DOHH2 (cell line): Measurements from ENCODE around the gene GSAP.
"Not testable (repeated sequence)": the region's sequence is repeated elsewhere in the genome, so short reads cannot be mapped to it uniquely, and the experiment has no call there.

Source experiments
- H3F3A ChIP-seq: fragments of 200-600 bp; sonication (generic), shearing (Covaris generic); 2 replicates; pipeline ENCODE4 v1.6.0; 2016; ENCODE audit warnings: antibody characterized with exemption, mild to moderate bottlenecking; ENCODE audit not compliant: control insufficient read depth, insufficient read depth
- H3K27ac ChIP-seq: fragments of 200-600 bp; sonication (generic); 2 replicates; pipeline ENCODE4 v1.5.1; 2014; ENCODE audit warnings: low read depth, mild to moderate bottlenecking, low read length, moderate library complexity
- H3K27me3 ChIP-seq: fragments of 200-600 bp; sonication (generic); 2 replicates; pipeline ENCODE4 v1.6.1; 2014; ENCODE audit warnings: mild to moderate bottlenecking, low read length, mixed read lengths; ENCODE audit not compliant: control insufficient read depth
- H3K36me3 ChIP-seq: fragments of 200-600 bp; sonication (generic); 2 replicates; pipeline ENCODE4 v1.6.1; 2014; ENCODE audit warnings: mild to moderate bottlenecking, low read length, moderate library complexity, mixed read lengths; ENCODE audit not compliant: control insufficient read depth
- H3K4me1 ChIP-seq: fragments of 200-600 bp; sonication (generic); 2 replicates; pipeline ENCODE4 v1.6.1; 2014; ENCODE audit warnings: mild to moderate bottlenecking, low read length, mixed read lengths; ENCODE audit not compliant: control insufficient read depth
- H3K4me2 ChIP-seq: fragments of 200-600 bp; sonication (generic); 2 replicates; pipeline ENCODE4 v1.6.0; 2014; ENCODE audit warnings: mild to moderate bottlenecking, low read length, moderate library complexity
- H3K4me3 ChIP-seq: fragments of 200-600 bp; sonication (generic); 2 replicates; pipeline ENCODE4 v1.5.1; 2014; ENCODE audit warnings: mild to moderate bottlenecking, low read length, mixed read lengths
- H3K79me2 ChIP-seq: fragments of 200-600 bp; sonication (generic); 2 replicates; pipeline ENCODE4 v1.6.1; 2014; ENCODE audit warnings: mild to moderate bottlenecking, low read length, mixed read lengths; ENCODE audit not compliant: control insufficient read depth
- H3K9me2 ChIP-seq: fragments of 200-600 bp; sonication (generic); replicated peaks from 2 replicates; pipeline ENCODE4 v1.6.1; 2014; ENCODE audit warnings: mild to moderate bottlenecking, low read length, mixed read lengths; ENCODE audit not compliant: control insufficient read depth
- H3K9me3 ChIP-seq: fragments of 200-600 bp; sonication (generic); 2 replicates; pipeline ENCODE4 v1.6.1; 2014; ENCODE audit warnings: antibody characterized with exemption, low read length, mixed read lengths; ENCODE audit not compliant: control insufficient read depth, insufficient read depth
- H4K20me1 ChIP-seq: fragments of 200-600 bp; sonication (generic); 2 replicates; pipeline ENCODE4 v1.6.0; 2014; ENCODE audit warnings: low read depth, mild to moderate bottlenecking, antibody characterized with exemption, low read length, moderate library complexity; ENCODE audit not compliant: control insufficient read depth, insufficient read depth
- EZH2phosphoT487 ChIP-seq: fragments of 200-600 bp; sonication (generic); IDR thresholded peaks from 2 replicates; pipeline ENCODE4 v1.6.1; 2017; ENCODE audit warnings: borderline replicate concordance, mild to moderate bottlenecking, antibody characterized with exemption, low read length, moderate library complexity, mixed read lengths
- TF ChIP-seq, protein P1 (sequence below): fragments of 200-600 bp; sonication (generic); IDR thresholded peaks from one replicate; pipeline ENCODE4 v1.5.1; 2014; ENCODE audit warnings: antibody characterized with exemption, mild to moderate bottlenecking, low read depth, low read length; ENCODE audit not compliant: poor library complexity, severe bottlenecking

GSAP gene

DNA sequence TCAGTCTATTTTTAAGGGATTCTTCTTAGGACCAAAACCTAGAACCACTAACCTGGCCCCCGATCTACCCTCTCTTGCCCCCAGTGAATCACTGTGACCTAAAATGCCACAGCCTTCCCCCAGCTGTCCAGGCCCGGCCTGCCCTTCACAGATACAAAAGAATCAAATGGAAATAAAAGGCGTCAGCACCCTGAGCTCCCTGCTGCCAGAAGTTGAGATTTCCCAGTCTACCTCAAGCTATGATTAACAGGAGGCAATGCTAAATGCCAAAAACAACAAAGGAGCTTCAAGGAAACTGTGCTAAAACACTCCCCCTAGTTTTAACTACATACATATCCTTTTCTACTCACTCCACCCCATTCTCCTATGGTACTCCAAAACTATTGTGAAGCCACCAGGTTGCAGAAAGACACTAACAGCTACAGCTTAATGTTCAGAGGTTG, 67.8 kb downstream of the GSAP start:
- no peaks in the 10 kb centered on the region for H3K9me2 ChIP-seq
- H3K36me3 ChIP-seq: no peaks in the 10 kb centered on the region
- peaks cover 9% of the 10 kb centered on the region for H3K4me1 ChIP-seq
- H3K79me2 ChIP-seq: no peaks in the 10 kb centered on the region
- no peak for TF ChIP-seq EZH2phosphoT487
- TF ChIP-seq, protein P1, sequence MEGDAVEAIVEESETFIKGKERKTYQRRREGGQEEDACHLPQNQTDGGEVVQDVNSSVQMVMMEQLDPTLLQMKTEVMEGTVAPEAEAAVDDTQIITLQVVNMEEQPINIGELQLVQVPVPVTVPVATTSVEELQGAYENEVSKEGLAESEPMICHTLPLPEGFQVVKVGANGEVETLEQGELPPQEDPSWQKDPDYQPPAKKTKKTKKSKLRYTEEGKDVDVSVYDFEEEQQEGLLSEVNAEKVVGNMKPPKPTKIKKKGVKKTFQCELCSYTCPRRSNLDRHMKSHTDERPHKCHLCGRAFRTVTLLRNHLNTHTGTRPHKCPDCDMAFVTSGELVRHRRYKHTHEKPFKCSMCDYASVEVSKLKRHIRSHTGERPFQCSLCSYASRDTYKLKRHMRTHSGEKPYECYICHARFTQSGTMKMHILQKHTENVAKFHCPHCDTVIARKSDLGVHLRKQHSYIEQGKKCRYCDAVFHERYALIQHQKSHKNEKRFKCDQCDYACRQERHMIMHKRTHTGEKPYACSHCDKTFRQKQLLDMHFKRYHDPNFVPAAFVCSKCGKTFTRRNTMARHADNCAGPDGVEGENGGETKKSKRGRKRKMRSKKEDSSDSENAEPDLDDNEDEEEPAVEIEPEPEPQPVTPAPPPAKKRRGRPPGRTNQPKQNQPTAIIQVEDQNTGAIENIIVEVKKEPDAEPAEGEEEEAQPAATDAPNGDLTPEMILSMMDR: no peak
- H3K4me3 ChIP-seq: no peak overlapping the region
- H3K27me3 ChIP-seq: no peaks in the 10 kb centered on the region
- no peak overlapping the region for H3K27ac ChIP-seq
- no peaks in the 10 kb centered on the region for H4K20me1 ChIP-seq
- no peak overlapping the region for H3K4me2 ChIP-seq
- H3F3A ChIP-seq: no peaks in the 10 kb centered on the region
- H3K9me3 ChIP-seq: no peaks in the 10 kb centered on the region

DNA sequence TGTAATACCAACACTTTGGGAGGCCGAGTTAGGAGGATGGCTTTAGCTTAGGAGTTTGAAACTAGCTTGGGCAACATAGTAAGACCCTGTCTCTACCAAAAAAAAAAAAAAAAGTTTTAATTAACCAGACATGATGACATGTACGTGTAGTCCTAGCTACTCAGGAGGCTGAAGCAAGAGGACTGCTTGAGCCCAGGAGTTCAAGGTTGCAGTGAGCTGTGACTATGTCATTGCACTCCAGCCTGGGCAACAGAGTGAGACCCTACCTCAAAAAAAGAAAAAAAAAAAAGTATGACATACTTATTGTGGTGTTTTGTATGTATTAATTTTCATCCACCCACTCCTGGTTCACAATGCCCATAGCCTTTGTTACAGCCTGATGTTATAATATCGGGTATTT, 69.7 kb downstream of the GSAP start:
- Histone ChIP-seq H3K27me3 (no peaks in the 10 kb centered on the region), H3K27ac (no peak overlapping the region), H3K36me3 (no peaks in the 10 kb centered on the region), H3F3A (no peaks in the 10 kb centered on the region), H4K20me1 (no peaks in the 10 kb centered on the region), H3K4me1 (peaks cover 4% of the 10 kb centered on the region), H3K4me3 (no peak overlapping the region), H3K79me2 (no peaks in the 10 kb centered on the region), H3K4me2 (no peak overlapping the region), H3K9me2 (no peaks in the 10 kb centered on the region), H3K9me3 (no peaks in the 10 kb centered on the region)
- TF ChIP-seq EZH2phosphoT487: no peak
- TF ChIP-seq, protein P1: no peak

DNA sequence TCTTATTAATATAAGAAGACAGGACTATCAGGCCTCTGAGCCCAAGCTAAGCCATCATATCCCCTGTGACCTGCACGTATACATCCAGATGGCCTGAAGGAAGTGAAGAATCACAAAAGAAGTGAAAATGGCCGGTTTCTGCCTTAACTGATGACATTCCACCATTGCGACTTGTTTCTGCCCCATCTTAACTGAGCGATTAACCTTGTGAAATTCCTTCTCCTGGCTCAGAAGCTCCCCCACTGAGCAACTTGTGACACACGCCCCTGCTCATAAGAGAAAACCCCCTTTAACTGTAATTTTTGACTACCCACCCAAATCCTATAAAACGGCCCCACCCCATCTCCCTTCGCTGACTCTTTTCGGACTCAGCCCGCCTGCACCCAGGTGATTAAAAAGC, 70.7 kb downstream of the GSAP start:
- H3K79me2 ChIP-seq, H4K20me1 ChIP-seq, H3K4me1 ChIP-seq, H3F3A ChIP-seq, H3K9me3 ChIP-seq, H3K4me3 ChIP-seq, H3K9me2 ChIP-seq, H3K4me2 ChIP-seq, H3K27ac ChIP-seq, H3K27me3 ChIP-seq, H3K36me3 ChIP-seq: not testable (repeated sequence)

DNA sequence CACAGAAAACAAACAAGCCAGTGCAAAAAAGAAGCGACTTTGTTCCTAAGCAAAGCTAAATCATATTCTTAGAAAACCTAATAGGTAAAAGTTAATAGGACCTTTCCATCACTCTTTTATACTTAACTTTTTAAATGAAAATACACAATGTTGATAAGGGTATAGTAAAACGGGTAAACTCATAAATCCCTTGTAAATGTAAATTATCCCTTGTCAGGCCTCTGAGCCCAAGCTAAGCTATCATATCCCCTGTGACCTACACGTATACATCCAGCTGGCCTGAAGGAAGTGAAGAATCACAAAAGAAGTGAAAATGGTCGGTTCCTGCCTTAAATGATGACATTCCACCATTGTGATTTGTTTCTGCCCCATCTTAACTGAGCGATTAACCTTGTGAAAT, 76.4 kb downstream of the GSAP start:
- Histone ChIP-seq H3K27ac (no peak overlapping the region), H4K20me1 (no peaks in the 10 kb centered on the region), H3K79me2 (no peaks in the 10 kb centered on the region), H3K9me3 (no peaks in the 10 kb centered on the region), H3K4me1 (peaks cover 15% of the 10 kb centered on the region), H3K36me3 (no peaks in the 10 kb centered on the region), H3K9me2 (no peaks in the 10 kb centered on the region), H3K4me2 (no peak overlapping the region), H3F3A (no peaks in the 10 kb centered on the region), H3K4me3 (no peak overlapping the region), H3K27me3 (peaks cover 20% of the 10 kb centered on the region)
- TF ChIP-seq, protein P1: no peak
- TF ChIP-seq EZH2phosphoT487: no peak
